SKM-1 (cell line): ENCODE measurements around the gene AP1M2.
"Not testable (repeated sequence)": the region's sequence is repeated elsewhere in the genome, so short reads cannot be mapped to it uniquely, and the experiment has no call there.

Experiments
- DNase-seq: peaks from one replicate; lab custom pipeline; 2025; ENCODE audit not compliant: unreplicated experiment; lab: John Stamatoyannopoulos, UW

Gene AP1M2

GRCh38 chr19:10565567-10566407 lies 21.3 kb downstream of the AP1M2 start, which contains the start of gene KRI1:
TSS of gene KRI1 (minus strand) at chr19:10566010. CDS start at chr19:10565999, 11 bp downstream.
- DNase-seq: peak; percentile 97

GRCh38 chr19:10565028-10565566 lies 22.0 kb downstream of the AP1M2 start:
- DNase-seq: no peak

GRCh38 chr19:10562609-10563008 lies 24.5 kb downstream of the AP1M2 start:
- DNase-seq: no peak

- no peak for DNase-seq
Measured at GRCh38 chr19:10560154-10560553, 27.0 kb downstream of the AP1M2 start.

GRCh38 chr19:10557603-10558197 lies 29.4 kb downstream of the AP1M2 start:
- no peak for DNase-seq

- no peak for DNase-seq
Measured at GRCh38 chr19:10555610-10555973, 31.5 kb downstream of the AP1M2 start.

- no peak for DNase-seq
Measured at GRCh38 chr19:10554760-10555609, 32.1 kb downstream of the AP1M2 start.

- DNase-seq: no peak
Measured at GRCh38 chr19:10553943-10554381, 33.1 kb downstream of the AP1M2 start.

- no peak for DNase-seq
Measured at GRCh38 chr19:10553087-10553667, 33.9 kb downstream of the AP1M2 start.

- no peak for DNase-seq
Measured at GRCh38 chr19:10552510-10553053, 34.5 kb downstream of the AP1M2 start.

- no peak for DNase-seq
Measured at GRCh38 chr19:10551698-10552301, 35.3 kb downstream of the AP1M2 start.

GRCh38 chr19:10551006-10551405 lies 36.1 kb downstream of the AP1M2 start:
- not testable (repeated sequence) for DNase-seq

GRCh38 chr19:10550336-10550735 lies 36.8 kb downstream of the AP1M2 start:
- no peak for DNase-seq

GRCh38 chr19:10549733-10550132 lies 37.4 kb downstream of the AP1M2 start:
- DNase-seq: no peak

GRCh38 chr19:10548746-10549276 lies 38.3 kb downstream of the AP1M2 start:
- no peak for DNase-seq

- no peak for DNase-seq
Measured at GRCh38 chr19:10546817-10547216, 40.3 kb downstream of the AP1M2 start.

GRCh38 chr19:10544753-10545251 lies 42.3 kb downstream of the AP1M2 start:
- DNase-seq: no peak

GRCh38 chr19:10544242-10544752 lies 42.8 kb downstream of the AP1M2 start:
- no peak for DNase-seq

GRCh38 chr19:10543420-10544241 lies 43.5 kb downstream of the AP1M2 start, which contains the start of gene ATG4D:
TSS of gene ATG4D (plus strand) at chr19:10543904. CDS start at chr19:10544091, 187 bp downstream.
- DNase-seq: peak; percentile 28
